ENCODE results near the gene SSC4D.
"Not testable (repeated sequence)": the region's sequence is repeated elsewhere in the genome, so short reads cannot be mapped to it uniquely, and the experiment has no call there.

The SSC4D gene

GRCh38 chr7:76400248-76400647 lies 9.2 kb downstream of the SSC4D start:
- H3K4me3 ChIP-seq (ENCODE audit: low read length): no peak overlapping the region
- TF ChIP-seq ZNF274 (IDR thresholded peaks at IDR 0.05; ENCODE audit: low read depth, low read length): no peak

- peak overlapping the region; percentile 51; the same call in 1 of the 2 replicates for H3K4me3 ChIP-seq (ENCODE audit: low read length)
- TF ChIP-seq ZNF274 (IDR thresholded peaks at IDR 0.05; ENCODE audit: low read depth, low read length): no peak
Measured at GRCh38 chr7:76397409-76398183, 11.9 kb downstream of the SSC4D start.

- no peak overlapping the region; the same call in 1 of the 2 replicates for H3K4me3 ChIP-seq (ENCODE audit: low read length)
- no peak for TF ChIP-seq ZNF274 (IDR thresholded peaks at IDR 0.05; ENCODE audit: low read depth, low read length)
Measured at GRCh38 chr7:76396864-76397263, 12.6 kb downstream of the SSC4D start.

GRCh38 chr7:76395965-76396726 lies 13.4 kb downstream of the SSC4D start:
- no peak overlapping the region for H3K4me3 ChIP-seq (ENCODE audit: low read length)
- no peak for TF ChIP-seq ZNF274 (IDR thresholded peaks at IDR 0.05; ENCODE audit: low read depth, low read length)

DNA sequence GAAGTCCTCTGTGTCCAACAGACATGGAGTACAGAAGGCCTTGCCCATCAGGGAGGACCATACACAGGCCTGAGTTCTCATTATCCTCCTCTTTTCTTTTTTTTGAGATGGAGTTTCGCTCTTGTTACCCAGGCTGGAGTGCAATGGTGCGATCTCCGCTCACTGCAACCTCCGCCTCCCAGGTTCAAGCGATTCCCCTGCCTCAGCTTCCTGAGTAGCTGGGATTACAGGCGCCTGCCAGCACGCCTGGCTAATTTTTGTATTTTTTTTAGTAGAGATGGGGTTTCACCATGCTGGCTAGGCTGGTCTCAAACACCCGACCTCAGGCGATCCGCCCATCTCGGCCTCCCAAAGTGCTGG lies 13.9 kb downstream of the SSC4D start:
- not testable (repeated sequence) for H3K4me3 ChIP-seq (ENCODE audit: low read length)

DNA sequence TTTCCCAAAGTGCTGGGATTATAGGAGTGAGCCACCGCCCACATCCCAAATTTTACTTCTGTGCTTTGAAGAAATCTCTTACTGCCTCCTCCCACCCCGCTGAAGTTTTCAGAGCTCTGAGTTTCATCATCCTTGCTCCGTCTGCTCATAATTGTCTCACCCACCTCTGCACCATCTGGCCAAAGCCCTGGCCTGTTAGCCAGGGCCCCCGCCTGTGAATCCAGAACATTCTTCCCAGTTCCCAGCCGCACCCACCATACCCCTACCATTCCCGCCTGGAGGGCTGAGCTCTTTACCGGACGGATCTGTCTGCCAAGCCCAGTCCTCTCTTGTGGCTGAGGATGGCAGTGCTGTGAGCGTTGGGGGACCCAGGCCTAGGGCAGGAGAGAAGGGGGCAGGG lies 14.5 kb downstream of the SSC4D start:
- TF ChIP-seq ZNF274 (IDR thresholded peaks at IDR 0.05; ENCODE audit: low read depth, low read length): no peak
- no peak overlapping the region for H3K4me3 ChIP-seq (ENCODE audit: low read length)

- peak overlapping the region; percentile 53; the same call in 1 of the 2 replicates for H3K4me3 ChIP-seq (ENCODE audit: low read length)
- no peak for TF ChIP-seq ZNF274 (IDR thresholded peaks at IDR 0.05; ENCODE audit: low read depth, low read length)
Measured at GRCh38 chr7:76393116-76394031, 16.1 kb downstream of the SSC4D start.

GRCh38 chr7:76392531-76393115 lies 16.9 kb downstream of the SSC4D start:
- peak overlapping the region; percentile 5; the same call in 1 of the 2 replicates for H3K4me3 ChIP-seq (ENCODE audit: low read length)

GRCh38 chr7:76390092-76390491 lies 19.4 kb downstream of the SSC4D start:
- no peak for TF ChIP-seq ZNF274 (IDR thresholded peaks at IDR 0.05; ENCODE audit: low read depth, low read length)
- no peak overlapping the region for H3K4me3 ChIP-seq (ENCODE audit: low read length)

More at GRCh38 chr7:76392531-76393115, 16.9 kb downstream of the SSC4D start:
- TF ChIP-seq ZNF274 (IDR thresholded peaks at IDR 0.05; ENCODE audit: low read depth, low read length): no peak

- not testable (repeated sequence) for H3K4me3 ChIP-seq (ENCODE audit: low read length)
Measured at GRCh38 chr7:76387789-76388188, 21.7 kb downstream of the SSC4D start.

GRCh38 chr7:76386691-76387260 lies 22.7 kb downstream of the SSC4D start:
- no peak for TF ChIP-seq ZNF274 (IDR thresholded peaks at IDR 0.05; ENCODE audit: low read depth, low read length)
- H3K4me3 ChIP-seq (ENCODE audit: low read length): no peak overlapping the region

DNA sequence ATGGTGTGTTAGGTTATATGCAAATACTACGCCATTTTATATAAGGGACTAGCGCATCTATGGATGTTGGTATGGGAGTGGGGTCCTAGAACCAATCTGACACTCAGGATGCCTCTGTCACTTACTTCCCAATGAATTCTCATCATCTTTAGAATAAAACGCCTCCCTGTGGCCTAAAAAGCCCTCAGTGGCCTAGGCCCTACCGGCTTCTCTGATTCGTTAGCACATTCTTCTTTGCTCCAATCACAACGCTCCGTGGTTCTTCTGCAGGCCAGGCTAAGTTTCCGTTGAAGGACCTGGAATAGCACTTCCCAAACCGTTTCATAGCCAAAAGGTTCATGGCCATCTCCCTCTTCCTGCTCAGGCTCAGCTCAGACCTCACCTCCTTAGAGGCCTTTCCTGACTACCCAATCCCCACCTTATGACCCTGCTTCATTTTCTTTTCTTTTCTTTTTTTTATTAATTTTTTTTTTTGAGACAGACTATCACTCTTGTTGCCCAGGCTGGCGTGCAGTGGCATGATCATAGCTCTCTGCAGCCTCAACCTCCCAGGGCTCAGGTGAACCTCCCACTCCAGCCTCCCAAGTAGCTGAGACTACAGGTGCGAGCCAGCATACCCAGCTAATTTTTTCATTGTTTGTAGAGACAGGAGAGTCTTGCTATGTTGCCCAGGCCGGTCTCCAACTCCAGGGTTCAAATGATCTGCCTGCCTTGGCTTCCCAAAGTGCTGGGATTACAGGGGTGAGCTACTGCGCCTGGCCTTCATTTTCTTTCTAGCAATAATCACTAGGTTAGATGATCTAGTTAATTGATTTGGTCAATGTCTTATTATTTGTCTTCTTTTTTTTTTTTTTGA lies 26.2 kb downstream of the SSC4D start:
- H3K4me3 ChIP-seq (ENCODE audit: low read length): no peak overlapping the region
- no peak for TF ChIP-seq ZNF274 (IDR thresholded peaks at IDR 0.05; ENCODE audit: low read depth, low read length)

GRCh38 chr7:76381814-76382213 lies 27.7 kb downstream of the SSC4D start:
- no peak for TF ChIP-seq ZNF274 (IDR thresholded peaks at IDR 0.05; ENCODE audit: low read depth, low read length)
- no peak overlapping the region for H3K4me3 ChIP-seq (ENCODE audit: low read length)
